Endothelial cell of umbilical vein (primary cell): ENCODE data around the gene ATP2C2. TPM values are rescaled to one million over a fixed set of nuclear protein-coding genes. Genes with fewer than 3 reads are reported as not detected.

Source experiments
- BruUV-seq: library from RNA; stranded (reverse); fragments of 400-500 nt; replicated peaks from 2 replicates; lab custom pipeline; 2021; lab: Mats Ljungman, UMichigan
- CTCF ChIA-PET: fragments of 300-600, 350-600 bp; sonication (Branson Sonifier 250); formaldehyde crosslinking; loops from one replicate; lab custom pipeline; 2021; ENCODE audit warnings: antibody characterized with exemption, inconsistent platforms; lab: Charles Lee
- POLR2A ChIA-PET: fragments of 300-600, 350-600 bp; sonication (Branson Sonifier 250); formaldehyde crosslinking; loops from one replicate; lab custom pipeline; 2021; ENCODE audit warnings: antibody characterized with exemption, inconsistent platforms; lab: Charles Lee
- DNase-seq: peaks from one replicate; pipeline ENCODE4 v3.0.0-alpha.2; 2011; ENCODE audit warnings: low read depth, low spot score
- FAIRE-seq: peaks from 2 replicates; lab custom pipeline; 2011; peaks lifted over from hg19 to GRCh38; lab: Jason Lieb, UNC
- H2AFZ ChIP-seq: 2 replicates; pipeline ENCODE4 v1.6.0; 2012; ENCODE audit warnings: low read depth, low read length, control low read depth, inconsistent platforms
- H3K27ac ChIP-seq: 2 replicates; pipeline ENCODE4 v1.5.1; 2011; ENCODE audit warnings: low read depth, mild to moderate bottlenecking, control low read depth, low read length, moderate library complexity; ENCODE audit not compliant: insufficient read depth
- H3K27me3 ChIP-seq, 2 experiments: 2 replicates each; pipeline versions ENCODE4 v1.6.0 to v1.6.1; 2011; ENCODE audit warnings: low read length in 2 of 2, mixed read lengths in 1 of 2; ENCODE audit not compliant: control insufficient read depth in 2 of 2, insufficient read depth in 2 of 2
- H3K36me3 ChIP-seq, 2 experiments: 2 replicates in 1 of 2; 3 replicates in 1 of 2; pipeline ENCODE4 v1.5.1; 2011; ENCODE audit warnings: low read length in 2 of 2, mild to moderate bottlenecking in 1 of 2, moderate library complexity in 1 of 2; ENCODE audit not compliant: control insufficient read depth in 2 of 2, insufficient read depth in 2 of 2; ENCODE audit errors: extremely low read depth in 1 of 2
- H3K4me1 ChIP-seq: 3 replicates; pipeline ENCODE4 v1.5.1; 2011; ENCODE audit warnings: mild to moderate bottlenecking, low read length; ENCODE audit not compliant: control insufficient read depth, insufficient read depth; ENCODE audit errors: extremely low read depth
- H3K4me2 ChIP-seq: 2 replicates; pipeline ENCODE4 v1.6.1; 2011; ENCODE audit warnings: low read length, control low read depth, mixed read lengths; ENCODE audit not compliant: insufficient read depth
- H3K4me3 ChIP-seq, 3 experiments: fragments of 200-600 bp in 1 of 3; sonication (generic), shearing (Covaris generic) in 1 of 3; replicated peaks in 1 of 3; 2 replicates each; pipeline ENCODE4 v1.5.1; 2011 to 2016; ENCODE audit warnings: control low read depth in 3 of 3, low read length in 3 of 3, mild to moderate bottlenecking in 2 of 3, inconsistent platforms in 1 of 3, low read depth in 1 of 3, moderate library complexity in 1 of 3; ENCODE audit not compliant: insufficient read depth in 1 of 3
- H3K79me2 ChIP-seq: 2 replicates; pipeline ENCODE4 v1.6.0; 2012; ENCODE audit warnings: low read length, inconsistent platforms; ENCODE audit not compliant: control insufficient read depth, insufficient read depth
- H3K9ac ChIP-seq: replicated peaks from 2 replicates; pipeline ENCODE3; 2011; ENCODE audit warnings: low read length, control low read depth; ENCODE audit not compliant: insufficient read depth; ENCODE audit errors: extremely low read depth
- H3K9me1 ChIP-seq: replicated peaks from 3 replicates; pipeline ENCODE4 v1.6.0; 2011; ENCODE audit warnings: mild to moderate bottlenecking, low read length; ENCODE audit not compliant: control insufficient read depth, insufficient read depth; ENCODE audit errors: extremely low read depth
- H3K9me3 ChIP-seq: replicated peaks from 2 replicates; pipeline ENCODE4 v1.5.1; 2012; ENCODE audit warnings: low read length, inconsistent platforms; ENCODE audit not compliant: control insufficient read depth, insufficient read depth
- H4K20me1 ChIP-seq: replicated peaks from 2 replicates; pipeline ENCODE3; 2011; ENCODE audit warnings: mild to moderate bottlenecking, low read length; ENCODE audit not compliant: control insufficient read depth, insufficient read depth; ENCODE audit errors: extremely low read depth
- EZH2 ChIP-seq: IDR thresholded peaks from 2 replicates; pipeline ENCODE4 v1.6.1; 2012; ENCODE audit warnings: borderline replicate concordance, low read depth, mild to moderate bottlenecking, moderate library complexity, low read length, inconsistent platforms; ENCODE audit not compliant: severe bottlenecking
- FOS ChIP-seq: IDR thresholded peaks from 2 replicates; pipeline ENCODE4 v1.6.1; 2011; ENCODE audit warnings: mild to moderate bottlenecking, low read length, moderate library complexity, borderline replicate concordance; ENCODE audit not compliant: insufficient read depth
- GATA2 ChIP-seq: IDR thresholded peaks from 2 replicates; pipeline ENCODE4 v1.7.0; 2011; ENCODE audit warnings: low read depth, mild to moderate bottlenecking, moderate library complexity, mixed read lengths, low read length; ENCODE audit not compliant: insufficient read length, insufficient read depth
- JUN ChIP-seq: IDR thresholded peaks from 2 replicates; pipeline ENCODE4 v1.6.1; 2011; ENCODE audit warnings: borderline replicate concordance, low read depth; ENCODE audit not compliant: insufficient read length, insufficient read depth
- MYC ChIP-seq: IDR thresholded peaks from one replicate; pipeline ENCODE4 v1.6.1; 2011; ENCODE audit warnings: mild to moderate bottlenecking, low read depth, low read length
- POLR2A ChIP-seq: IDR thresholded peaks from 2 replicates; pipeline ENCODE4 v1.6.1; 2012; ENCODE audit warnings: low read depth, mild to moderate bottlenecking, control low read depth, low read length
- POLR2AphosphoS5 ChIP-seq: IDR thresholded peaks from 2 replicates; pipeline ENCODE4 v1.6.1; 2012; ENCODE audit warnings: low read depth, mild to moderate bottlenecking, control low read depth, low read length, moderate library complexity; ENCODE audit not compliant: insufficient read depth
- dilution Hi-C: fragments of 300-500 bp; cut with MboI; formaldehyde crosslinking; loops from one replicate; pipeline ENCODE4 v1.15.0; 2019; ENCODE audit warnings: low sequenced_read_pairs; ENCODE audit not compliant: extremely low pct_ligation_motif_present
- intact Hi-C: fragments of 100-400 bp; cut with micrococcal nuclease; formaldehyde crosslinking; loops from one replicate; pipeline ENCODE4 v1.10.0; 2022
- polyA plus RNA-seq, 4 experiments: library from polyadenylated mRNA; depleted of rRNA in 3 of 4; stranded (reverse) in 3 of 4; unstranded in 1 of 4; fragments of >200 nt; gene quantifications; 2 replicates each; pipeline versions ENCODE4 v1.2.1 to v1.2.3, GENCODE V29; 2011 to 2012; ENCODE audit warnings: missing spikeins in 1 of 4
- total RNA-seq: library from RNA; stranded (reverse); gene quantifications from 2 replicates; pipeline ENCODE4 v1.2.3, GENCODE V29; 2021
- TF ChIP-seq, protein P1 (sequence below): IDR thresholded peaks from 2 replicates; pipeline ENCODE4 v1.6.1; 2011; ENCODE audit not compliant: insufficient read depth, insufficient read length
- TF ChIP-seq, protein P2 (sequence below), 2 donors: IDR thresholded peaks; 1 replicate in 1 of 2; 2 replicates in 1 of 2; pipeline ENCODE4 v1.5.1; 2011; ENCODE audit warnings: low read length in 2 of 2, mild to moderate bottlenecking in 2 of 2, moderate library complexity in 2 of 2, control low read depth in 1 of 2, inconsistent platforms in 1 of 2, low read depth in 1 of 2; ENCODE audit not compliant: insufficient read depth in 1 of 2; ENCODE audit errors: extremely low read depth in 1 of 2

The ATP2C2 gene
- total and polyA plus RNA-seq, 2 donors (not counting 3 experiments of a cell fraction or from before 2014, with no cell fraction given), result not detected

DNA sequence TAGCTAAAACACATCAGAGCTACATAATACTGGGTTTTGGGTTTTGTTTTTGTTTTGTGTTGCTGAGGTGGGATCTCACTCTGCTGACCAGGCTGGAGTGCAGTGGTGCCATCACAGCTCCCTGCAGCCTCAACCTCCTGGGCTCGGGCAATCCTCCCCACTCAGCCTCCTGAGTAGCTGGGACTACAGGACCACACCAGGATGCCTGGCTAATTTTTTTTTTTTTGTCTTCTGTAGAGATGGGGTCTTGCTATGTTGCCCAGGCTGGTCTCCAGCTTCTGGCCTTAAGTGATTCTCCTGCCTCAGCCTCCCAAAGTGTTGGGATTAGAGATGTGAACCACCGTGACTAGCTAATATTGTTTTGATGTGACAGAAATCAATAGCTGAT is 129.9 kb downstream of the ATP2C2 start:
- Histone ChIP-seq H3K4me3 (no peak overlapping the region), H3K27ac (no peak overlapping the region), H3K79me2 (no peaks in the 10 kb centered on the region), H4K20me1 (no peaks in the 10 kb centered on the region), H3K4me2 (no peak overlapping the region), H2AFZ (no peak overlapping the region), H3K4me1 (no peaks in the 10 kb centered on the region), H3K9me1 (no peaks in the 10 kb centered on the region), H3K9me3 (no peaks in the 10 kb centered on the region), H3K27me3 (no peaks in the 10 kb centered on the region), H3K36me3 (peaks cover 8 to 13% of the 10 kb centered on the region in 2 experiments), H3K9ac (no peak overlapping the region)
- no TSS peak for BruUV-seq
- no peak for FAIRE-seq
- ChIA-PET POLR2A (no interaction called here), CTCF (interaction anchor here (1.1 to 1.5 kb wide), 4 partner anchors 8 to 221 kb away, joined by 3 to 9 read pairs (median 5); no protein-coding TSS in a partner anchor)
- intact Hi-C loops, result no loop called here
- dilution Hi-C loops, result no loop called here
- DNase-seq, result no peak
- no peak for TF ChIP-seq JUN
- TF ChIP-seq EZH2, result no peak

DNA sequence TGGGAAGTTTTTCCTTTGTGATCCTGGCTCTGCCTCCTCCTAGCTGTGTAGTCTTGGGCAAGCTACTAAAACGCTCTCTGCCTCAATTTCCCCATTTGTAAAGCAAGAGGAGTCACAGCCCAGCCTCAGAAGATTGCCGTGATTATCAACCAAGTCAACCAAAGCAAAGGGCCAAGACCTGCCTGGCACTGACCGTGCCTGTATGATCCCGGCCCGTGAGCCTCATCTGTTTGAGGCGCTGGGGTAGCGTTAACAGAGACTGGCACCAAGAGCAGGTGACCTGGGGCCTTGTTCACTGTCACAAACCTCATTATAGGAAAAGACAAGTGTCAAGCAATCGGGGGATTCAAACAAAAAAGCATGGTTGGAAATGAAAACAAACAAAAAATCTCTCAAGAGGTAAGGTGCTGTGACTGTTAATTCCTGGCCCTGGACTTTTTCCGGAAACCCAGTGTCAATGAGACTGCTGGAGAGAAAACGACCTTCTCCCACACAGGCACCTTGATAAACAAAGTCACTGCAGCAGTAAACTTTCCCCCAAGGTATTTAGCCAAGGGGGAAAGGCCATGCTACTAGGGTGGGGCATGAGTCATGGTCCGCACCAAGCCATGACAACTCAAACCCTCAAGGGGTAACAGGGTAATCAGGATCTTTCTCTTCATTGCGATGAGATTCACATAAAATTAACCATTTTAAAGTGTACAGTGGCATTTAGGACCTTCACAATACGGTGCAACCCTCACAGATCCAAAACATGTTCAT is 130.7 kb downstream of the ATP2C2 start:
- no peak overlapping the region for H2AFZ ChIP-seq
- DNase-seq (no peak), FAIRE-seq (no peak)
- H3K9ac ChIP-seq, result no peak overlapping the region
- no peaks in the 10 kb centered on the region for H3K9me3 ChIP-seq
- POLR2A ChIA-PET, result no interaction called here
- H3K4me1 ChIP-seq, result peaks cover 5% of the 10 kb centered on the region
- H4K20me1 ChIP-seq, result no peaks in the 10 kb centered on the region
- TF ChIP-seq, protein P1, sequence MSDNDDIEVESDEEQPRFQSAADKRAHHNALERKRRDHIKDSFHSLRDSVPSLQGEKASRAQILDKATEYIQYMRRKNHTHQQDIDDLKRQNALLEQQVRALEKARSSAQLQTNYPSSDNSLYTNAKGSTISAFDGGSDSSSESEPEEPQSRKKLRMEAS, result no peak
- TF ChIP-seq MYC (no peak), GATA2 (no peak), POLR2AphosphoS5 (no peak), JUN (no peak), EZH2 (no peak), FOS (no peak), POLR2A (no peak)
- TF ChIP-seq, protein P2, sequence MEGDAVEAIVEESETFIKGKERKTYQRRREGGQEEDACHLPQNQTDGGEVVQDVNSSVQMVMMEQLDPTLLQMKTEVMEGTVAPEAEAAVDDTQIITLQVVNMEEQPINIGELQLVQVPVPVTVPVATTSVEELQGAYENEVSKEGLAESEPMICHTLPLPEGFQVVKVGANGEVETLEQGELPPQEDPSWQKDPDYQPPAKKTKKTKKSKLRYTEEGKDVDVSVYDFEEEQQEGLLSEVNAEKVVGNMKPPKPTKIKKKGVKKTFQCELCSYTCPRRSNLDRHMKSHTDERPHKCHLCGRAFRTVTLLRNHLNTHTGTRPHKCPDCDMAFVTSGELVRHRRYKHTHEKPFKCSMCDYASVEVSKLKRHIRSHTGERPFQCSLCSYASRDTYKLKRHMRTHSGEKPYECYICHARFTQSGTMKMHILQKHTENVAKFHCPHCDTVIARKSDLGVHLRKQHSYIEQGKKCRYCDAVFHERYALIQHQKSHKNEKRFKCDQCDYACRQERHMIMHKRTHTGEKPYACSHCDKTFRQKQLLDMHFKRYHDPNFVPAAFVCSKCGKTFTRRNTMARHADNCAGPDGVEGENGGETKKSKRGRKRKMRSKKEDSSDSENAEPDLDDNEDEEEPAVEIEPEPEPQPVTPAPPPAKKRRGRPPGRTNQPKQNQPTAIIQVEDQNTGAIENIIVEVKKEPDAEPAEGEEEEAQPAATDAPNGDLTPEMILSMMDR (IDR thresholded peaks at IDR 0.05; ENCODE audit: extremely low read depth in 1 of 2, insufficient read depth in 1 of 2, low read depth in 1 of 2, low read length in 2 of 2), result no peak
- H3K27me3 ChIP-seq, result no peaks in the 10 kb centered on the region
- CTCF ChIA-PET, result interaction anchor here (1.1 to 1.2 kb wide), 2 partner anchors 12 kb away, joined by 3 to 5 read pairs; no protein-coding TSS in a partner anchor
- H3K36me3 ChIP-seq, result peaks cover 5 to 13% of the 10 kb centered on the region in 2 experiments
- H3K4me2 ChIP-seq, result no peak overlapping the region
- no peak overlapping the region for H3K27ac ChIP-seq
- no peak overlapping the region for H3K4me3 ChIP-seq
- BruUV-seq, result no TSS peak
- no peaks in the 10 kb centered on the region for H3K9me1 ChIP-seq
- peaks cover 4% of the 10 kb centered on the region for H3K79me2 ChIP-seq
- intact Hi-C loops (no loop called here), dilution Hi-C loops (no loop called here)
